Upper lobe of right lung (tissue), 1 donor: Measurements from ENCODE around the gene MACO1. TPM values are rescaled to one million over a fixed set of nuclear protein-coding genes. Genes with fewer than 3 reads are reported as not detected.

ENCODE experiments used
- ATAC-seq: fragments of 200-7000 bp; cut with Tn5 transposase; one replicate; pipeline ENCODE4 v1.9.1; 2020; ENCODE audit warnings: mild to moderate bottlenecking, moderate library complexity
- DNase-seq: peaks from one replicate; pipeline ENCODE4 v3.0.0-alpha.2; 2020
- H3K27ac ChIP-seq: fragments of 200-600 bp; one replicate; pipeline ENCODE4 v1.8.0; 2022
- H3K27me3 ChIP-seq: fragments of 200-600 bp; one replicate; pipeline ENCODE4 v1.8.0; 2022; ENCODE audit warnings: mild to moderate bottlenecking
- H3K36me3 ChIP-seq: fragments of 200-600 bp; one replicate; pipeline ENCODE4 v1.8.0; 2022
- H3K4me1 ChIP-seq: fragments of 200-600 bp; one replicate; pipeline ENCODE4 v1.8.0; 2022
- H3K4me3 ChIP-seq: fragments of 200-600 bp; one replicate; pipeline ENCODE4 v1.8.0; 2022; ENCODE audit warnings: mild to moderate bottlenecking
- H3K9me3 ChIP-seq: fragments of 200-600 bp; one replicate; pipeline ENCODE4 v1.8.0; 2022
- intact Hi-C: fragments of 100-400 bp; cut with DNase I; formaldehyde crosslinking; loops from one replicate; pipeline ENCODE4 v1.11.0; 2022
- total RNA-seq: library from RNA; stranded (reverse); fragmentation: NEBNext Ultra II Directional; extraction: Animal tissue kit (Norgen Biotek cat#: 25700); gene quantifications from one replicate; pipeline ENCODE4 v1.2.1, GENCODE V29; 2021
- TF ChIP-seq, protein P1 (sequence below): fragments of 200-600 bp; IDR thresholded peaks from one replicate; pipeline ENCODE4 v1.8.0; 2022; ENCODE audit warnings: antibody characterized with exemption
- donor health status: DM: no; HTN: yes; CAD: no; lungs with severe emphysema.

MACO1 gene
- total RNA-seq, 1 donor from 2014 or later: 20.2 TPM

DNA sequence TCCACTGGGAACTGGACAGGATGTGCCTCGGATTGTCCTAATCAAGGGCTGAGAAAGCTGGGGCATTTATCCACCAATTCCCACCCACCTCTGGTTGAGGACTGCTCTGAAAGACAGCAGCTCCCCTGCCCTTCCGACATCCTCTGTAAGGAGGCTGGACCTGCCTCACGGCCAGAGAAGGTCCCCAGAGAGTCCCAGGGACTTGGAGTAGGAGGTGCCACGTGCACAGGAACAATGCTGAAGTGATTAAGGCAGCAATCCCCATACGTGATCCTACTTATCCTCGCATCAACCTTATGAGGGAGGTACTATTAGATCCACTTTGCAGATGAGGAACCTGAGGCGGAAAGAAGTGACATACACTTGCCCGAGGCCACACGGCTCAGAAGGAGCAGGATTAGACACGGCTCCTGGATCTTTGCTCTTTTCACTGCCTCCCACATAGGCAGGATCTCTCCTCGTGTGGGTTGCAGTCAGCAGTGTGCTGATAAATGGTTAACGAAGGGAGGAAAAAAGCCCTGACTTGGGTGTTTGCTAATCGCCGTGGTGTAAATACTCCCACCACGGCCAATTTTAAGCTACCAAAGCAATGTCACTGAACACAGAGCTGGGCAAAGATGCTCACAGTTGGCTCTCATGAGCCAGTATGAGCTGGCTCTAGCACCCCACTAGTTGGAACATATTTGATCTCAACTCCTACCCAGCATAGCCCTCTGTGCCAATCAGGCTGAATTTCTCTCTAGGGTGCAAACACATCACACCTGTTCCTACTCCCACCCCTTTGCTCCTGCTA, 94.1 kb downstream of the MACO1 start:
- H3K27me3 ChIP-seq: no peaks in the 10 kb centered on the region
- intact Hi-C loops: no loop called here
- no peak for DNase-seq
- TF ChIP-seq, protein P1, sequence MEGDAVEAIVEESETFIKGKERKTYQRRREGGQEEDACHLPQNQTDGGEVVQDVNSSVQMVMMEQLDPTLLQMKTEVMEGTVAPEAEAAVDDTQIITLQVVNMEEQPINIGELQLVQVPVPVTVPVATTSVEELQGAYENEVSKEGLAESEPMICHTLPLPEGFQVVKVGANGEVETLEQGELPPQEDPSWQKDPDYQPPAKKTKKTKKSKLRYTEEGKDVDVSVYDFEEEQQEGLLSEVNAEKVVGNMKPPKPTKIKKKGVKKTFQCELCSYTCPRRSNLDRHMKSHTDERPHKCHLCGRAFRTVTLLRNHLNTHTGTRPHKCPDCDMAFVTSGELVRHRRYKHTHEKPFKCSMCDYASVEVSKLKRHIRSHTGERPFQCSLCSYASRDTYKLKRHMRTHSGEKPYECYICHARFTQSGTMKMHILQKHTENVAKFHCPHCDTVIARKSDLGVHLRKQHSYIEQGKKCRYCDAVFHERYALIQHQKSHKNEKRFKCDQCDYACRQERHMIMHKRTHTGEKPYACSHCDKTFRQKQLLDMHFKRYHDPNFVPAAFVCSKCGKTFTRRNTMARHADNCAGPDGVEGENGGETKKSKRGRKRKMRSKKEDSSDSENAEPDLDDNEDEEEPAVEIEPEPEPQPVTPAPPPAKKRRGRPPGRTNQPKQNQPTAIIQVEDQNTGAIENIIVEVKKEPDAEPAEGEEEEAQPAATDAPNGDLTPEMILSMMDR: no peak
- no peaks in the 10 kb centered on the region for H3K36me3 ChIP-seq
- no peak overlapping the region for H3K27ac ChIP-seq
- no peaks in the 10 kb centered on the region for H3K4me1 ChIP-seq
- no peak overlapping the region for H3K4me3 ChIP-seq
- ATAC-seq: no peak
- H3K9me3 ChIP-seq: no peaks in the 10 kb centered on the region

DNA sequence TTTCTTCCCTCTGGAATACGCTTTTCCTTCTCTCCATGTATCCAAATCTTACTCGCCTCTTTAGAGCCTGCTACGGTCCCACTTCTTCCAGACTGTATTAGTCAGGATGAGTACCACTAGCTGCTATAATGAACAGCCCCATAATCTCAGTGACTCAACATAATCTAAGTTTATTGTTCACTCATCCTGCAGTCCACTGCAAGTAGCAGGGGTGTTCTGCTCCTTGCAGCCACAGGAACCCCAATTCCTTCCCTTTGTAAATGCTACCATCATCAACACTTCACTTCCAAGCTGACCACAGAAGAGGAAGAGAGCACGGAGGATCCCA, 94.6 kb downstream of the MACO1 start:
- no peaks in the 10 kb centered on the region for H3K4me1 ChIP-seq
- H3K27ac ChIP-seq: no peak overlapping the region
- no peaks in the 10 kb centered on the region for H3K27me3 ChIP-seq
- TF ChIP-seq, protein P1: no peak
- DNase-seq (no peak), ATAC-seq (no peak)
- intact Hi-C loops: no loop called here
- no peaks in the 10 kb centered on the region for H3K9me3 ChIP-seq
- no peak overlapping the region for H3K4me3 ChIP-seq
- no peaks in the 10 kb centered on the region for H3K36me3 ChIP-seq

DNA sequence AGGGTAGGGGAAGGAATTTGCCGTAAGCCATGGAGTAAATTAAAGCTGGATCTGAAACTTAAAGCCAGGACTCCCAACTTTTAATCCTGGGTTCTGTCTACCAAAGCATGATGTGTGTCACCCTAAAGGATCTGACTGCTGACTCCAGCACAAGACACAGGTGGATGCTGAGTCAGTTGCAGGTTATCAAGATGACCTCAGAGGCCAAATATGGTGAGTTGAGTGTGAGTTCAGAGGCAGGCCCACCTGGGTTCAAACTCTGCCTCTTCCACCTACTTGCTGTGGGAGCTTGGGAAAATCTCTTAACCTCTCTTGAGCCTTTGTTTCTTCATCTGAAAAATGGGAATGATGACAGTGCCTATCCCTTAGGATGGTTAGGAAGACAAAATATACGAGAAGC, 96.1 kb downstream of the MACO1 start:
- H3K36me3 ChIP-seq: no peaks in the 10 kb centered on the region
- intact Hi-C loops: no loop called here
- no peak overlapping the region for H3K27ac ChIP-seq
- DNase-seq: no peak
- no peaks in the 10 kb centered on the region for H3K9me3 ChIP-seq
- no peaks in the 10 kb centered on the region for H3K27me3 ChIP-seq
- no peaks in the 10 kb centered on the region for H3K4me1 ChIP-seq
- H3K4me3 ChIP-seq: no peak overlapping the region
- ATAC-seq: no peak
- TF ChIP-seq, protein P1: no peak

DNA sequence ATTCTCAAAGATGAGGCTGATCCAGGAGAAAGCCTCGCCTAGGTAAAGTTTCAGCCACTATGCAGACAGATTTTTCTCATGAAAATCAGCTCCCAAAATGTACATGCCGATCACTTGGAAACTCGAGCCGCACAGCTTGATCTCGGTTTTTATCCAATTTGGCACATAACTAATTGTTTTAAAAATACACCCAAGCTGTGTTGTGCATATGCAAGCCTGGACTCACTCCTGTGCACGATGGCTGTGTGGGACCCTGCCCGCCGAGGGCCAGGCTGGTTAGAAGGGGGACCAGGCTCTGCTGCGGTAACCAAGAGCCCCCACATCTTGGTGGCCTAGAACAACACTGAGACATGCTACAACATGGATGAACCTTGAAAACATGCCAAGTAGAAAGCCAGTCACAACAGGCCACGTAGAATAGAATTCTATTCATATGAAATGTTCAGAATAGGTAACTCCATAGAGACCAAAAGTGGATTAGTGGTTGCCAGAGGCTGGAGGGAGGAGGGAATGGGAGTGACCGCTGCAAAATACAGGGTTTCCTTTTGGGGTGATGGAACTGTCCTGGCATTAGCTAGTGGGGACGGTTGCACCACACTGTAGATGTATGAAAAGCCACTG, 96.6 kb downstream of the MACO1 start:
- no peak overlapping the region for H3K4me3 ChIP-seq
- no peaks in the 10 kb centered on the region for H3K9me3 ChIP-seq
- intact Hi-C loops: no loop called here
- H3K36me3 ChIP-seq: no peaks in the 10 kb centered on the region
- DNase-seq (no peak), ATAC-seq (no peak)
- no peaks in the 10 kb centered on the region for H3K27me3 ChIP-seq
- no peak overlapping the region for H3K27ac ChIP-seq
- TF ChIP-seq, protein P1: no peak
- H3K4me1 ChIP-seq: no peaks in the 10 kb centered on the region

DNA sequence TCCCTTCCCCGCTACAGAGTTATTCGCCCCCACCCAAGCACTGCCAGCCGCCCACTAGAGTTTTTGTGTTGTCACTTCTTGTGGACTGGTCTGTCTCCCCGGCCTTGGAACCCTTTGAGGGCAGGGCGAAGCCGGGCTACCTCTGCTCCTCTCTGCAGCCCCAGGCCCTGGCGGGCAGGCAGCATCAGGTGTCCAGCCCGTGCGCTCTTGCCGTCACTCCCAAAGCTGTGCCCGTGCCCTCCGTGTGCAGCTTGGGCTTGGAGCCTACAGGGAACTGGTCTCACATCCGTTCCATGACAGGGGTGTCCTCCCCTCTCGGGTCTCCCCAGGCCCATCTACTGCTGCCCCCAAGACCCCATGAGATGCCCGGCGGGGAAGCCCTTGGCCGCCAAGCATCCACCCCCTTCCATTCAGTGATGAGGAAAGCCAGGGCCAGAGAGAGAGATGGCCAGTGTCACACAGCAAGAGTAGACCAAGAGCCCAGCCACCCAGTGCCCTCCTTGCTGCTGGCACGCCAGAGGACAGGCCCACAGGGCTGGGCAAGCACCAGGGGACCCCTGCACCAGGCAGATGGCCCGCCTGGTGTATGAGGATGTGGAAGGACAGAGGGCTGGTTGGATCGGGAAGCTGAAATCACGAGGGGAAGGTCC, 97.4 kb downstream of the MACO1 start:
- Histone ChIP-seq H3K36me3 (no peaks in the 10 kb centered on the region), H3K27me3 (no peaks in the 10 kb centered on the region), H3K9me3 (no peaks in the 10 kb centered on the region), H3K27ac (no peak overlapping the region), H3K4me3 (no peak overlapping the region), H3K4me1 (no peaks in the 10 kb centered on the region)
- TF ChIP-seq, protein P1: no peak
- no peak for ATAC-seq
- intact Hi-C loops: no loop called here
- no peak for DNase-seq
